ENCODE measurements around the gene NUP93. TPM values are rescaled to one million over a fixed set of nuclear protein-coding genes. Genes with fewer than 3 reads are reported as not detected.

The NUP93 gene
- total and polyA plus RNA-seq, 2 donors (not counting 3 experiments of a cell fraction or from before 2014, with no cell fraction given), result 62.3 to 124 TPM

DNA sequence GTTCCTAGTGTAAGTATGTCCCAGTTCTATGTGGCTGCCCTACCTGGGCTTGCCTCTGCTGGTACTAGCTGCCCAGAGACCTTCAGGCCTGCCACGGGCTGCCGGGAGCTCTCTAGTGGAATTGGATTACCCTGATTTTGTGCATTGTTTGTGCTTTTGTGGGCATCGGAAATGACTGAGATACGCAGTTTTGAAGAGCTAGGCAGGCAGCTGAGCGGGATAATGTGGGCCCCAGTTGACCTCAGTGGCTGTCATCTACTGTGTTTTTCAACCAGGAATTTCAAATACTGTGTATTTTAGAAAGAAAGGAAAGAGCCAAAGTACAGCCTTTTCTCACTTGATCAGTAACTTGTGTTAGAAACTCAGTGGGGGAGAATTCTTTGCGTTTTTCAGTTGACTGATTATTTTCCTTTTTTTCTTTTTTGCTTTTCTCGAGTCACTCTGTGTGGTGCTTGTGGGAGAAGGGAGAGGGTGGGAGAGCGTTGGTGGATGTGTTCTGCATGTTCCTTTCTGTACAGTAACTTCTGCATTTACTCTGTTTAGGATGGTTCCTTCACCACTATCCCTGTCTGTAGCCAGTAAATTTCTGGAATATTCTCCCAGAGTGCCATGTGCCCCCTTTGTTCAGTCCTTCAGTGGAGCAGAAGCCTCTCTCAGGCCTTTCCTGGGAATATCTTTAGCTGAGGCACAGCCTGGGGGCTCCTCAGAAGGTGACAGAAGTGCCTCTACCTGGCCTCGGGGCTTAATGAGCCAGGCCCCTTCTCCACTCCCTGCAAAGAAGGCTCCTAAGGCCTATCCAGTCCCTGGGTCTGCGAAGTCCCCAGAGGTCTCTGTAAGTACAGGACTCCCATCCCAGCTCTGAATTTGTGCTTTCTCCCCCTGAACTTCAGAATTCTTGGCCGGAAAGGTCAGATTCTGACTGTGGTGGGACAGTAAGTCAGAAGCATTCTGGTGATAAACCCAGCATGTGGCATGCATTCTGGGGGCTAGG is 120.1 kb downstream of the NUP93 start:
- peaks cover 0 to 4% of the 10 kb centered on the region in 2 experiments for H3K36me3 ChIP-seq (ENCODE audit: control insufficient read depth in 2 of 2, extremely low read depth in 1 of 2, insufficient read depth in 2 of 2, low read length in 2 of 2)
- no peaks in the 10 kb centered on the region for H3K9me1 ChIP-seq (replicated peaks; ENCODE audit: control insufficient read depth, extremely low read depth, insufficient read depth, low read length)
- ChIA-PET POLR2A (interaction anchor here (1.1 kb wide), 1 partner anchor 81 kb away, joined by 3 read pairs; the partner anchor contains the start of gene HERPUD1), CTCF (interaction anchor here (0.7 to 14.8 kb wide), 10 partner anchors 8 to 60 kb away, joined by 3 to 231 read pairs (median 4); no protein-coding TSS in a partner anchor)
- H3K79me2 ChIP-seq (ENCODE audit: control insufficient read depth, insufficient read depth, low read length), result no peaks in the 10 kb centered on the region
- H2AFZ ChIP-seq (ENCODE audit: low read depth, low read length), result no peak overlapping the region
- H3K4me1 ChIP-seq (ENCODE audit: control insufficient read depth, extremely low read depth, insufficient read depth, low read length), result peaks cover 32% of the 10 kb centered on the region
- dilution Hi-C loops (cut with MboI; ENCODE audit: extremely low pct_ligation_motif_present, low sequenced_read_pairs), result no loop called here
- no peaks in the 10 kb centered on the region for H3K27me3 ChIP-seq (ENCODE audit: control insufficient read depth in 2 of 2, insufficient read depth in 2 of 2, low read length in 2 of 2)
- no peak overlapping the region for H3K4me3 ChIP-seq (replicated peaks in 1 of 3; ENCODE audit: insufficient read depth in 1 of 3, low read depth in 1 of 3, low read length in 3 of 3)
- H4K20me1 ChIP-seq (replicated peaks; ENCODE audit: control insufficient read depth, extremely low read depth, insufficient read depth, low read length), result no peaks in the 10 kb centered on the region
- no peak overlapping the region for H3K9ac ChIP-seq (replicated peaks; ENCODE audit: extremely low read depth, insufficient read depth, low read length)
- FAIRE-seq, result peak; percentile 33
- DNase-seq (ENCODE audit: low read depth, low spot score), result no peak
- H3K27ac ChIP-seq (ENCODE audit: insufficient read depth, low read depth, low read length), result no peak overlapping the region
- intact Hi-C loops (cut with micrococcal nuclease), result loop anchor here (2.0 kb wide), 1 partner anchor 43 kb away; no protein-coding TSS in a partner anchor
- no TSS peak for BruUV-seq (replicated peaks)
- H3K4me2 ChIP-seq (ENCODE audit: insufficient read depth, low read length), result no peak overlapping the region
- TF ChIP-seq EZH2 (IDR thresholded peaks at IDR 0.05; ENCODE audit: borderline replicate concordance, low read depth, low read length, severe bottlenecking) (no peak), JUN (IDR thresholded peaks at IDR 0.05; ENCODE audit: borderline replicate concordance, insufficient read depth, insufficient read length, low read depth) (no peak), FOS (IDR thresholded peaks at IDR 0.05; ENCODE audit: borderline replicate concordance, insufficient read depth, low read length) (no peak), POLR2A (IDR thresholded peaks at IDR 0.05; ENCODE audit: low read depth, low read length) (no peak), GATA2 (IDR thresholded peaks at IDR 0.05; ENCODE audit: insufficient read depth, insufficient read length, low read depth, low read length) (no peak), MYC (IDR thresholded peaks at IDR 0.05; ENCODE audit: low read depth, low read length) (no peak), POLR2AphosphoS5 (IDR thresholded peaks at IDR 0.05; ENCODE audit: insufficient read depth, low read depth, low read length) (no peak)
- TF ChIP-seq, protein P1, sequence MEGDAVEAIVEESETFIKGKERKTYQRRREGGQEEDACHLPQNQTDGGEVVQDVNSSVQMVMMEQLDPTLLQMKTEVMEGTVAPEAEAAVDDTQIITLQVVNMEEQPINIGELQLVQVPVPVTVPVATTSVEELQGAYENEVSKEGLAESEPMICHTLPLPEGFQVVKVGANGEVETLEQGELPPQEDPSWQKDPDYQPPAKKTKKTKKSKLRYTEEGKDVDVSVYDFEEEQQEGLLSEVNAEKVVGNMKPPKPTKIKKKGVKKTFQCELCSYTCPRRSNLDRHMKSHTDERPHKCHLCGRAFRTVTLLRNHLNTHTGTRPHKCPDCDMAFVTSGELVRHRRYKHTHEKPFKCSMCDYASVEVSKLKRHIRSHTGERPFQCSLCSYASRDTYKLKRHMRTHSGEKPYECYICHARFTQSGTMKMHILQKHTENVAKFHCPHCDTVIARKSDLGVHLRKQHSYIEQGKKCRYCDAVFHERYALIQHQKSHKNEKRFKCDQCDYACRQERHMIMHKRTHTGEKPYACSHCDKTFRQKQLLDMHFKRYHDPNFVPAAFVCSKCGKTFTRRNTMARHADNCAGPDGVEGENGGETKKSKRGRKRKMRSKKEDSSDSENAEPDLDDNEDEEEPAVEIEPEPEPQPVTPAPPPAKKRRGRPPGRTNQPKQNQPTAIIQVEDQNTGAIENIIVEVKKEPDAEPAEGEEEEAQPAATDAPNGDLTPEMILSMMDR (IDR thresholded peaks at IDR 0.05; ENCODE audit: extremely low read depth in 1 of 2, insufficient read depth in 1 of 2, low read depth in 1 of 2, low read length in 2 of 2), result no peak
- TF ChIP-seq, protein P2, sequence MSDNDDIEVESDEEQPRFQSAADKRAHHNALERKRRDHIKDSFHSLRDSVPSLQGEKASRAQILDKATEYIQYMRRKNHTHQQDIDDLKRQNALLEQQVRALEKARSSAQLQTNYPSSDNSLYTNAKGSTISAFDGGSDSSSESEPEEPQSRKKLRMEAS (IDR thresholded peaks at IDR 0.05; ENCODE audit: insufficient read depth, insufficient read length), result no peak
- H3K9me3 ChIP-seq (replicated peaks; ENCODE audit: control insufficient read depth, insufficient read depth, low read length), result no peaks in the 10 kb centered on the region
